Measurements from ENCODE around the gene ARSG.

ARSG gene

DNA sequence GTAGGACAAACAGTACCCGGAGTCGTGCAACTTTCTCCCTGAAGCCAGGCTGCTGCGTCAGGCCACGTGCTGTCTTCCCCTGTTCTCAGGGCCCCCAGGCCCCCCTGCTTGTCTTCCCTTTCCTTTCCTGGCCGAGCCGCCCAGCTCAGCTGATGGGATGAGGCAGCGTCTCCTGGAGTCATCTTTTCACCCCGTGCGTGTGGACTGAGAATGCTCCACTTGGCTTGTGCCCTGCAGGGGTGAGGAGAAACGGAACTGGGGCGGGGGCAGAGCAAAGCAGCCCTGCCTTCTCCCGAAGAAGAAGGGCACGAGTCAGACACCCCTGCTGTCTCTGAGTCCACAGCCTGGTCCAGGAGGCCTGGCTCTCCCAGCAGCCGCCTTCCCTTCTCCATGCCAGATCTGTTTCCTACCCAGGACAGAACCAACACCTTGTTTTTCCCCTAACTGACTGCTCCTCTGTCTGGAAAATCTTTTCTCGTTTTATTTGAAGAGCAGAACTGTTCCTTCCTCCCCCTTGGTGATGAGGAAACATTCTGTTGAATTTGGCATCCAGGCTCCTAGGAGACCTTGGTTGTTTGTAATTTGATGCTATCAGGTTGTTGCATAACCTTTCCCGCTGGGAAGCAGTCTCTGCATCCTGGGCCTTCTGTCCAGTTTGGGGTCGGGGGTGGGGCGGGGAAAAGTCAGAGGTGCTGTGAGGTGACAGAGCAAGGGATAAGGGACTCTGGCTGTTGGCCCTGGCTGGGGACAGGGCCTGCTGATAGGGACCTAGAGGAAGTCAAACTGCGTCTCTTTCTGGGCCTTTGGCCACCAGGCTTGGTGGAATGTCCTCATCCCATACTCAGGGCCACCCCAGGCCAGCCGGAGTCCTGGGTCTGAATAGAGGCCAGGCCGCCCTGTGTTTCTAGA is 87.2 kb downstream of the ARSG start:
- no peak for DNase-seq (ENCODE audit: low spot score)

DNA sequence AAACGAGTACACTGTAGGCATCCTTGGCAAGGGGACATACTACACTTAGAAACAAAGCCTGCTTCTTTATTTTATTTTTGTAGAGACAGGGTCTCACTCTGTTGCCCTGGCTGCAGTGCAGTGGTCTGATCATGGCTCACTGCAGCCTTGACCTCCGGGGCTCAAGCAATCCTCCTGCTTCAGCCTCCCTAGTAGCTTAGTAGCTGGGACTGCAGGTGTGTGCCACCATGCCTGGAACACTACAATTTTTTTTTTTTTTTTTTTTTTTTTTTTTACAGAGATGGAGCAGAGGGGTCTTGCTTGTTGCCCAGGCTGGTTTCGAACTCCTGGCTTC is 87.8 kb downstream of the ARSG start:
- DNase-seq (ENCODE audit: low spot score) = no peak

GRCh38 chr17:68379692-68380677 is 88.7 kb downstream of the ARSG start:
- no peak for DNase-seq (ENCODE audit: low spot score)

- DNase-seq (ENCODE audit: low spot score) = peak; percentile 74
Measured at GRCh38 chr17:68381076-68381900, 90.0 kb downstream of the ARSG start.

GRCh38 chr17:68382582-68383085 is 91.3 kb downstream of the ARSG start:
- DNase-seq (ENCODE audit: low spot score) = no peak

GRCh38 chr17:68383120-68383442 is 91.8 kb downstream of the ARSG start:
- no peak for DNase-seq (ENCODE audit: low spot score)

DNA sequence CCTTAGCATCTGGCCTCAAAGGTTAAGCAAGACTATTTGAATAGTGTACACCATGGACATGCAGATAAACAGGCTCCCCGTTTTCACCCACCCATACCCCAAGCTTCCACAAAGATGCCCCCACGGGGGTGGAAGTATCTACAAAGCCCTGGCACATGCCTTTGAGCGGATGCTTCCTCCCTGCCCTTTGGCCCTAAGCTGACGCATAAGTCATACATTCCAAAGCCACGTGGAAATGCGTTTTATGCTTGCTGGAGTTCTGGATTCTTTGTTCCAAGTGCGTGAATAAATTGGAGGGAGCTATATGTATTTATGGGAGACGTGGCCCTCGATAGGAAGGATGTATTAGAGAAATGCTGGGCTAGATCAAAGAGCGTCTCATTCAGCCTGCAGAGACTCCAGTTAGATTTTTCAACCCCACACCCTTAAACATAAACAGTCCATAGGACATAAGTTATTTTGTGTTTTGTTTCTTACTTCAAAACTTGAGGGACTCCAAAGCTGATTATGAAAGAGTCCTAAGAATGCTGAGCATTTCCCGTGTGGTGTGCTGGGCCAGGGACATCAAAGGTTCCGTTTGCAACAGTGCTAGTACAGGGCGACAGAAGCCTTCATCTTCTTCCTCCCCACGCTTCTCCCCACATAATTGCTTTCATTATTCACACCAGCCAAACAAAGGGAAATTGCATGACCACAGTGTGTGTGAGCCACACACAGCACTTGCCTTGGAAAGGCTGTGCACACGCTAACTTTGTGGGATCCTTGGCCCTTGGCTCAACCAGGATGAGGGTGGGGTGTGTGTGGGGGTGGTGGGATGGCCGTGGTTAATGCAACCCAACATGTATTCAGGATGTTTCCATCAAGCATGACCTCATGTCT is 92.4 kb downstream of the ARSG start:
- DNase-seq (ENCODE audit: low spot score) = no peak

GRCh38 chr17:68384471-68384870 is 93.2 kb downstream of the ARSG start:
- no peak for DNase-seq (ENCODE audit: low spot score)

DNA sequence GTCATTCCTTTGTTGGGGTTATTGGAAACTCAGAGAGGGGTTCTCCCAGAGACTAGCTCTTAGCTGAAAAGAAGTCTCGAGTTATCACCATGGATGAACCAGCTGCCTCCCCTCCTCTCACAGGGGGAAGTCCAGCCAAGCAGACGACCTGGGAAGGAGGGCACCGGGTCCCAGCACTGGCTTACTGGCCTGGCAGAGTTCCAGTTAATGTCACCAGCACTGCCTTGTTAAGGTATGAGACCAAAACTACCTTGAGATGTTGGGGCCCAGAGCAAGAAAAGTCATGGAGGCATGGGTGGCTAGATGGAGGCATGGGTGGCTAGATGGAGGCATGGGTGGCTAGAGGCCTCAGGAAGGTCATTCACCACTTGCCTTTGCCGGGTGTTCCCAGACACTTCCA is 93.6 kb downstream of the ARSG start:
- DNase-seq (ENCODE audit: low spot score) = no peak

- no peak for DNase-seq (ENCODE audit: low spot score)
Measured at GRCh38 chr17:68385490-68386215, 94.4 kb downstream of the ARSG start.

DNA sequence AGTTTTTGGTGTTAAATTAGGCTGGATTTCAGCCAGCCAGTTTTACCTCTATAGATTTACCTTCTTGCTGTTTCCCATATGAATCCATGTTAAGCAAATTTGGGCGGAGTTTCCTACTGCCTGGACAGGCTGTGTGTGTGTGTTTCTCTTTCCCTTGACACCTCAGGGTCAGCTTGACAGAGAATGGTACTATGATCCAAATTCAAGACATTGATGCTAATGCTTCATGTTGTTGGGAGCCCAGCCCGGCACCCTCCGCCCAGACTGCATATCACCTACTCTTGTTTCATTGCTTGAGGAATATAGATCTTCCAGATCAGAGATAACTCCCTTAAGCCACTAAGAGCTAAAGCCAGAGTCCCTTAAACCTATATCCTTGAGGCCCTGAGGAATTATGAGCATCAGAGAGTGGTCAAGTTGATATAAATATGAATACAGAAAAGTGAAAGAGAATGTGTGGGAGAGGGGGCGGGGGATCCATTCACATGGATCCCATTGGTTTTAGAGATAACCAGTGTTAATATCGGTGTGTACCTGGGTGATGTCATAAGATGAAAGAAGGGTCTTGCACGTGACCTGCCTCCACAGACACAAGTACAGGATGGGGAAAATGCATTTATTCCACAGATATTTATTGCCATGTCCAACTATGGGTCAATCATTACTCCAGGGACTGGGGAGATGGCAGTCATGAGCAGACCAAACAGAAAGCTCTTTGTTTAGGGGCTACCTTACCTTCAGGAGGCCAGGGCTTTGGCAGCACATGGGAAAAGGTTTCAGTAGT is 96.3 kb downstream of the ARSG start:
- DNase-seq (ENCODE audit: low spot score) = no peak

GRCh38 chr17:68389041-68389440 is 97.7 kb downstream of the ARSG start:
- DNase-seq (ENCODE audit: low spot score) = no peak

DNA sequence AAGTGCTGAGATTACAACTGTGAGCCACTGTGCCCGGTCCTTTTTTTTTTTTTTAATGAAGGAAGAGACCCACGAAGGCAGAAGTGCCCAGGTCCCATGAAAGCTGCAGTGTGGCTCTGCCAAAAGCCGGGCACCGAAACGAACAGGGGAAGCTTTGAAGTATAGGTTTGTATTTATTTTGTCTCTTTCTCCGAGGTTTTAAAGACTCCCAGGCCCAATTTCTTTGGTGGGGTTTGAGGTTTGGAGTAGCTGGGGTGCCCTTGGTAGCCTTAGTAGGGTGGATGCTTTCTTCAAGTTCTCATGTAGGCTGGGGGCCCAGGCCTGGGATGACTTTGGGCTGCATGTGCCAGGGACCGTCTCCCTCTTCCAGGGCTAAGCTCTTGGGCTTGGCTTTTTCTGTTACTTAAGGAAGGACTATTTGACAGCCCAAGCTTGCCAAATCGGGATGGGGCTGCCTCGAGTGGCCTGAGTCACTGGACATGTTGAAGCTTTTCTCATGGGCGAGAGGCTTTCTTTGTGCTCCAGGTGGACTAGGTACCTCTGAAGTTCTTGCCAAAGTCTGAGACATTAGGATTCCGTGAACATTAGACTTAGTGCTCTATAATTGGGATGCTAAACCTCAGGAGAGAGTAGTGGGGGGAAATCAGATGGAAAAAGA is 99.7 kb downstream of the ARSG start:
- no peak for DNase-seq (ENCODE audit: low spot score)

- no peak for DNase-seq (ENCODE audit: low spot score)
Measured at GRCh38 chr17:68391561-68392268, 100.4 kb downstream of the ARSG start.

- DNase-seq (ENCODE audit: low spot score) = no peak
Measured at GRCh38 chr17:68394608-68395331, 103.5 kb downstream of the ARSG start.

- DNase-seq (ENCODE audit: low spot score) = no peak
Measured at GRCh38 chr17:68396226-68397107, 105.2 kb downstream of the ARSG start.

- DNase-seq (ENCODE audit: low spot score) = no peak
Measured at GRCh38 chr17:68397108-68397536, 105.8 kb downstream of the ARSG start.

Measured in RKO (cell line).